Stimulated activated CD4-positive, alpha-beta T cell treated with anti-CD3 and anti-CD28 coated beads, Interleukin-12 subunit alpha, Interleukin-12 subunit beta, amount 100 ng/mL, for 48 hours (primary cell): ENCODE data around the gene TFCP2L1.

Experiments
- DNase-seq, 3 donors: peaks; one replicate each; pipeline ENCODE4 v3.0.0-alpha.2; 2020; ENCODE audit warnings: low read depth in 2 of 3, low spot score in 1 of 3

The TFCP2L1 gene

DNA sequence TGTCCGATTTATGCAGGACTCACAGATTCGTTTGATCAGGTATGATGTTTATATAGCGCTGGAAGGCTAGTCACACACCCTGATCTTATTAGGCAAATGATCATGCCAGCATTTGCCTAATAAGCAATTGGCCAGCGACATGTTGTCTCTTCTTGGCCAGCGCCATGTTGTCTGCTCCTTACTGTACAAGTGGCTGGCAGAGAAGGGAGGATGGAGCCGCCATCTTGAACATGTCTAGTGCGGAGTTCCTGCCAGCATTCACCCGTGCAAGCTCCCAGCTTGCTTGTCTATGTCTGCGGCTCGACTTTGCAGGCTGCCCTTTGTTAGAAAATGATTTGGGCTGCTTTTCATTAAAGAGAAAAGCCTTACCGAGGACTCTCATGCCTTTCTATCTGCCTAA is 106.3 kb downstream of the TFCP2L1 start:
- no peak for DNase-seq

DNA sequence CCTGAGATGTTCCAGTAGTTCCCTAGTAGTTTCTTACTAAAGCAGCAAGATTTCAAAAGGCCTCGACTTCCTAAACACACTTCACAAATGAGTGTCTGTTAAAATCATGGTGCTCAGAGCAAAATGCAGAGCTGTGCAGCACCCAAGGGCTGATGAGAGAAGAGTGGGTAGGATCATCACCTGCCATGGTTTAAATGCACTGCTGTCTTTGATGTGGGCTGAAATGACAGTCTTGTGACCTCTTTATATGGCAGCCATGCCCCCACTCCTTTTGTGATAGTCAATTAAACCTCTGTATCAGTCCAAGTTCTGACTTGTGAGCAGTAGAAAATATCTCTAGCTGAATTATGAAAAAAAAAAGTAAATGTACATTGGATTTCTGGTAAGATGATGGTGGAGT is 107.1 kb downstream of the TFCP2L1 start:
- no peak for DNase-seq

- no peak for DNase-seq
These were observed 109.7 kb downstream of the TFCP2L1 start for GRCh38 chr2:121175326-121175725.

DNA sequence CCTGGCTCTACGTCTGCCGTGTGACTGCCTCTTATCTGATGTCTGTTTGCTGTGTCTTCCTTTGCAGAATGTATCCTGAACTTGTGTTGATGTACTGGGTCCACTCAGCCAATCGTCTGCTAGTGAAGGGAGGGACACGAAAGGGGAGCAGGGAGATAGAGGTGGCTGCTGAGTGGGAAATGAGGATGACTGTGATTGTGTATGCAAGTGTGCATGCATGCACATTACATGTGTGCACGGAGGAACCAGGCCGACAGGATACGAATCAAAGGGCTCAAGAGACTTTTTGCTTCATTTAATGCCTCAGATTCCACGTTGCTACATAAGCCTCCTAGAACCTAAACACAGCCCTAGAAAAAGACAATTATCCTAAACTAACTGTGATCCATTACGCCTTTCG is 111.2 kb downstream of the TFCP2L1 start:
- DNase-seq, result no peak

GRCh38 chr2:121173112-121173511 is 111.9 kb downstream of the TFCP2L1 start:
- DNase-seq, result no peak

- DNase-seq, result no peak
These were observed 112.5 kb downstream of the TFCP2L1 start for GRCh38 chr2:121172456-121172855.

DNA sequence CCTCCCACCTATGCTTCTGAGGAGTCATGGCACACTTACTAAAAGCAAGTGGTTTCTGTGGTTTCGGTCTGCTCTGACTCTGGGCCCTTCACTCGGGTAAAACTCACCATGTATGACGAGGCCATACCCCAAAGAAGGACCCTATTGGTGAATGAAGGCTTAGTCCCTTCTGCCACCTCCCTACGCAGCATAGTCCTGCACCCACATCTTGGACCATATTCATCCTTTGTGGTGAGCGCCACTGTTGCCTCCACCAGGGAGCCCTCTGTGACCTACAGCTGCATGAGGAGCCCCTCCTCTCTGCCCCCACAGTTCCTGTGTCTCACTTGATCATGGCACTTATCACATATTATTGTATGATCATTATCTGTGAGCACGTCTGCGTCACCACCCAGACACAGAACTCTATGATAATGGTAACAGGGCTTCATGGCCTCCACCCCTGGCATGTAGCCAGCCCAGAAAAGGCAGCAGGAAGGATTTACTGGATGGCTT is 113.3 kb downstream of the TFCP2L1 start:
- peak in 2 of 3 donors; percentile 1 to 8 for DNase-seq

GRCh38 chr2:121170577-121170976 is 114.4 kb downstream of the TFCP2L1 start:
- DNase-seq, result no peak

- no peak for DNase-seq
These were observed 117.6 kb downstream of the TFCP2L1 start for GRCh38 chr2:121167411-121167810.
